Keratinocyte (primary cell): ENCODE data around the gene NCCRP1.

Source experiments
- EZH2 ChIP-seq: IDR thresholded peaks from one replicate; pipeline ENCODE4 v1.6.1; 2012; ENCODE audit warnings: inconsistent platforms, mild to moderate bottlenecking, low read length, moderate library complexity
- TF ChIP-seq, protein P1 (sequence below), 3 experiments: IDR thresholded peaks in 1 of 3; conservative IDR thresholded peaks in 1 of 3; optimal IDR thresholded peaks in 1 of 3; 2 replicates in 2 of 3; 3 replicates in 1 of 3; pipeline versions ENCODE3 to v1.5.1; 2011; ENCODE audit warnings: low read length in 3 of 3, mild to moderate bottlenecking in 3 of 3, moderate library complexity in 2 of 3, control low read depth in 1 of 3, inconsistent platforms in 1 of 3; ENCODE audit not compliant: insufficient read depth in 2 of 3; ENCODE audit errors: extremely low read depth in 1 of 3

DNA sequence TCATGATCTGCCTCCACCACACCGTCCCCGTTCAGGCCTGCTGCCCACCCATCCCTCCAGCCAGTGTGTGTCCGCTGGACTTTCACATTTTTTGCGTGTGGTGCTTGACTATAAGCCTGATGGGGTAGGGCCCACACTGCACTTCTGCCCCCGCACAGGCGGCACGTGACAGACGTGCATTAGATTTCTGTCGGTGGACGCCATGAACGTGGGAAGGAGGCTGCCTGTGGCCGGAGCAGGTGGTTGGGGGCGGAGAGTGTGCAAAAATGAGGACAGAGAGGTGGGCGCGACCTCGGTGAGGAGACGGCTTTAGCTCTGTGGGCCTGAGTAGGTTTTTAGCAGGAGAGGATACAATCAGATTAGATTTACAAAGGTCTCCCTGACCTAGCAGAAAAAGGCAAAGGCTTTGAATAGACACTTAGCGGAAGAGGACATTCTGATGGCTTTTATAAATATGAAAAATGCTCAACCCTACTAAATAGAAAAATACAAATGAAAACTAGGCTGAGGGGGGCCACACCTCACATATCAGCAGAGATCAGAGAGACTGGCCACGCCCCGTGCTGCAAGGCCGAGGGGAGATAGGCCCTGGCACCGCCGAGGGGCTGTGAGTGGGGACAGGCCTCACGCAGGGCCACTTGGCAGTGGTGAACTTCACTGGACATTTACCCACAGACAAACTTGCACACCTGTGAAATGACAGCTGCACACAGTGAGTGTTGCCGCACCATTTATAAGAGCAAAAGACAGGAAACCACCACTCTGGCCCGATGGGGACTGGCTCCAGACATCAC, 45.8 kb upstream of the NCCRP1 start:
- TF ChIP-seq EZH2 = no peak
- TF ChIP-seq, protein P1, sequence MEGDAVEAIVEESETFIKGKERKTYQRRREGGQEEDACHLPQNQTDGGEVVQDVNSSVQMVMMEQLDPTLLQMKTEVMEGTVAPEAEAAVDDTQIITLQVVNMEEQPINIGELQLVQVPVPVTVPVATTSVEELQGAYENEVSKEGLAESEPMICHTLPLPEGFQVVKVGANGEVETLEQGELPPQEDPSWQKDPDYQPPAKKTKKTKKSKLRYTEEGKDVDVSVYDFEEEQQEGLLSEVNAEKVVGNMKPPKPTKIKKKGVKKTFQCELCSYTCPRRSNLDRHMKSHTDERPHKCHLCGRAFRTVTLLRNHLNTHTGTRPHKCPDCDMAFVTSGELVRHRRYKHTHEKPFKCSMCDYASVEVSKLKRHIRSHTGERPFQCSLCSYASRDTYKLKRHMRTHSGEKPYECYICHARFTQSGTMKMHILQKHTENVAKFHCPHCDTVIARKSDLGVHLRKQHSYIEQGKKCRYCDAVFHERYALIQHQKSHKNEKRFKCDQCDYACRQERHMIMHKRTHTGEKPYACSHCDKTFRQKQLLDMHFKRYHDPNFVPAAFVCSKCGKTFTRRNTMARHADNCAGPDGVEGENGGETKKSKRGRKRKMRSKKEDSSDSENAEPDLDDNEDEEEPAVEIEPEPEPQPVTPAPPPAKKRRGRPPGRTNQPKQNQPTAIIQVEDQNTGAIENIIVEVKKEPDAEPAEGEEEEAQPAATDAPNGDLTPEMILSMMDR (optimal IDR thresholded peaks at IDR 0.05 in 1 of 3, IDR thresholded peaks at IDR 0.05 in 1 of 3, conservative IDR thresholded peaks at IDR 0.05 in 1 of 3; ENCODE audit: extremely low read depth in 1 of 3, insufficient read depth in 2 of 3, low read length in 3 of 3) = no peak
